OCI-LY1 (cell line): Measurements from ENCODE around the gene SOCS7.

Experiments
- H2AFZ ChIP-seq: fragments of 200-600 bp; sonication (generic), shearing (Covaris generic); 2 replicates; pipeline ENCODE4 v1.6.0; 2014; ENCODE audit warnings: antibody characterized with exemption, mild to moderate bottlenecking, low read length
- H3F3A ChIP-seq: fragments of 200-600 bp; sonication (generic), shearing (Covaris generic); 2 replicates; pipeline ENCODE4 v1.6.0; 2014; ENCODE audit warnings: mild to moderate bottlenecking, antibody characterized with exemption, low read length, moderate library complexity; ENCODE audit not compliant: insufficient read depth
- H3K27ac ChIP-seq: fragments of 200-600 bp; sonication (generic); 2 replicates; pipeline ENCODE4 v1.5.1; 2014; ENCODE audit warnings: low read length, mixed run types, mild to moderate bottlenecking, low read depth; ENCODE audit not compliant: poor library complexity, severe bottlenecking
- H3K27me3 ChIP-seq: fragments of 200-600 bp; sonication (generic); 2 replicates; pipeline ENCODE4 v1.6.0; 2014; ENCODE audit warnings: antibody characterized with exemption, mild to moderate bottlenecking, low read length, moderate library complexity; ENCODE audit not compliant: insufficient read depth
- H3K36me3 ChIP-seq: fragments of 200-600 bp; sonication (generic); 2 replicates; pipeline ENCODE4 v1.6.1; 2014; ENCODE audit warnings: mild to moderate bottlenecking, antibody characterized with exemption, low read length, moderate library complexity, mixed read lengths; ENCODE audit not compliant: insufficient read depth
- H3K4me1 ChIP-seq: fragments of 200-600 bp; sonication (generic); 2 replicates; pipeline ENCODE4 v1.5.1; 2014; ENCODE audit warnings: mild to moderate bottlenecking, low read length, moderate library complexity; ENCODE audit not compliant: insufficient read depth, severe bottlenecking
- H3K4me2 ChIP-seq: fragments of 200-600 bp; sonication (generic), shearing (Covaris generic); 2 replicates; pipeline ENCODE4 v1.6.1; 2014; ENCODE audit warnings: low read length
- H3K4me3 ChIP-seq: fragments of 200-600 bp; sonication (generic); 2 replicates; pipeline ENCODE4 v1.5.1; 2014; ENCODE audit warnings: low read length, low read depth, mild to moderate bottlenecking, mixed read lengths; ENCODE audit not compliant: poor library complexity, severe bottlenecking
- H3K79me2 ChIP-seq: fragments of 200-600 bp; shearing (Covaris generic); 2 replicates; pipeline ENCODE4 v1.6.1; 2016; ENCODE audit warnings: mixed run types, low read length, mixed read lengths; ENCODE audit not compliant: insufficient read depth
- H3K9ac ChIP-seq: fragments of 200-600 bp; sonication (generic), shearing (Covaris generic); 2 replicates; pipeline ENCODE4 v1.6.1; 2014; ENCODE audit warnings: mild to moderate bottlenecking, low read length, mixed read lengths
- H3K9me2 ChIP-seq: fragments of 200-600 bp; sonication (generic), shearing (Covaris generic); 2 replicates; pipeline ENCODE4 v1.6.1; 2014; ENCODE audit warnings: low read depth, mild to moderate bottlenecking, low read length, mixed read lengths
- H3K9me3 ChIP-seq: fragments of 200-600 bp; shearing (Covaris generic); 2 replicates; pipeline ENCODE4 v1.6.1; 2014; ENCODE audit warnings: low read length, mixed read lengths
- H4K20me1 ChIP-seq: fragments of 200-600 bp; sonication (generic), shearing (Covaris generic); 2 replicates; pipeline ENCODE4 v1.6.0; 2016; ENCODE audit warnings: mild to moderate bottlenecking, low read length; ENCODE audit not compliant: insufficient read depth
- CTCF ChIP-seq: fragments of 200-600 bp; sonication (generic), shearing (Covaris generic); IDR thresholded peaks from 2 replicates; pipeline ENCODE4 v1.5.1; 2017; ENCODE audit warnings: mild to moderate bottlenecking, antibody characterized with exemption, low read length, moderate library complexity, mixed read lengths
- EZH2 ChIP-seq: fragments of 200-600 bp; sonication (generic), shearing (Covaris generic); IDR thresholded peaks from 2 replicates; pipeline ENCODE4 v1.8.0; 2017; ENCODE audit warnings: borderline replicate concordance, mixed run types, mild to moderate bottlenecking, antibody characterized with exemption, low read length, moderate library complexity, mixed read lengths

SOCS7 gene

DNA sequence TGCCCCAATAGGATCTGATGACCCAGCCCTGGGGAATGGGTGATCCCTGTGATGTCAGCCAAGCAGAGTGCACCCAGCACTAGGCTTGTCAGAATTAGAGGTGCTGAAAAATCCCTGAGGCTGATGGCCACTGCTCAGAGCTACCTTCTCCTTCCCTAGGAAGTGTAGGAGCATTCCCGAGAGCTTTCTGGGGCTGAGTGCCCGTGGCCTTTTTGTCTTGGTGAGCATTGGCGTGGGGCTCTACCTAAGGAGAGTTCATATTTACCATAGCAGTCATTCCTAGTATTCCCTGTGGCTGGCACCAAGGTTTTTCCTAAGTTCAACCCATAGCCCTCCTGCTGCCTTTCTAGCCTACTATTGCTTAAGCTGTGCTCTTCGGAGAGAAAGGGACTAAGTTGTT, 54.0 kb downstream of the SOCS7 start:
- no peaks in the 10 kb centered on the region for H3K9me3 ChIP-seq
- H3K79me2 ChIP-seq, result no peaks in the 10 kb centered on the region
- no peaks in the 10 kb centered on the region for H4K20me1 ChIP-seq
- no peak overlapping the region for H3K4me3 ChIP-seq
- no peak overlapping the region for H3K27ac ChIP-seq
- H3K9me2 ChIP-seq, result no peaks in the 10 kb centered on the region
- peaks cover 4% of the 10 kb centered on the region; the same call in 1 of the 2 replicates for H3K27me3 ChIP-seq
- no peaks in the 10 kb centered on the region for H3K4me1 ChIP-seq
- peaks cover under 1% of the 10 kb centered on the region; the same call in 1 of the 2 replicates for H3K36me3 ChIP-seq
- TF ChIP-seq CTCF (no peak), EZH2 (no peak)
- no peak overlapping the region for H3K4me2 ChIP-seq
- H3K9ac ChIP-seq, result no peak overlapping the region
- H3F3A ChIP-seq, result no peaks in the 10 kb centered on the region
- H2AFZ ChIP-seq, result no peak overlapping the region

DNA sequence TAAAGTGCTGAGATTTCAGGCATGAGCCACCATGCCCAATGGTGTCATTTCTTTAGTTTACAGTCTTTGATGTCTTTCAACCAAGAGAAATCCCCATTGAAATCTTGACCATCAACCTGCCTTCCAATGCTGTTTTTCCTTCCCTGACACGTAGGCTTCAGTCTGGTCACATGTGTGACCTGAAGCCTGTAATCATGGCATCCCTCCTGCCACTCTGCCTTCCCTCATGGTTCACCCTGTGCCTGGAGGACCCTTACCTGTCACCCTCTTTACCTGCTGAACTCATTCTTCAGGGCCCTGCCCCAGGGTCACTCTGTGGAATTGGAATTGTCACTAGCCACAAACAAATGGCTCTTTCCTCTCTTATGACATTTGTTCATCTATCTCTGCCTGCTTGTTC, 58.6 kb downstream of the SOCS7 start:
- TF ChIP-seq EZH2, result no peak
- no peaks in the 10 kb centered on the region for H3K36me3 ChIP-seq
- H3K9me3 ChIP-seq, result no peaks in the 10 kb centered on the region
- H4K20me1 ChIP-seq, result no peaks in the 10 kb centered on the region
- peaks cover 5% of the 10 kb centered on the region for H3K4me1 ChIP-seq
- H3K4me2 ChIP-seq, result no peak overlapping the region
- H3K9me2 ChIP-seq, result no peaks in the 10 kb centered on the region
- no peak overlapping the region for H3K4me3 ChIP-seq
- no peak overlapping the region for H2AFZ ChIP-seq
- no peak overlapping the region for H3K27ac ChIP-seq
- peaks cover 4% of the 10 kb centered on the region; the same call in 1 of the 2 replicates for H3K27me3 ChIP-seq
- no peaks in the 10 kb centered on the region for H3F3A ChIP-seq
- H3K9ac ChIP-seq, result no peak overlapping the region
- no peaks in the 10 kb centered on the region for H3K79me2 ChIP-seq

- peaks cover 12% of the 10 kb centered on the region for H3K4me1 ChIP-seq
- no peaks in the 10 kb centered on the region for H3F3A ChIP-seq
- no peaks in the 10 kb centered on the region for H4K20me1 ChIP-seq
- H3K9me2 ChIP-seq, result no peaks in the 10 kb centered on the region
- no peak overlapping the region for H2AFZ ChIP-seq
- TF ChIP-seq CTCF, result no peak
- TF ChIP-seq EZH2, result no peak
- peak overlapping the region; percentile 47 for H3K4me2 ChIP-seq
- H3K79me2 ChIP-seq, result no peaks in the 10 kb centered on the region
- H3K27ac ChIP-seq, result no peak overlapping the region
- H3K36me3 ChIP-seq, result no peaks in the 10 kb centered on the region
- H3K27me3 ChIP-seq, result no peaks in the 10 kb centered on the region
- peak overlapping the region; percentile 27 for H3K4me3 ChIP-seq
- no peaks in the 10 kb centered on the region for H3K9me3 ChIP-seq
- H3K9ac ChIP-seq, result peak overlapping the region; percentile 30; the same call in 1 of the 2 replicates
These were observed 63.9 kb downstream of the SOCS7 start for GRCh38 chr17:38415250-38416194.
